DOHH2 (cell line): ENCODE measurements around the gene SHISA5.

Experiments used
- EZH2phosphoT487 ChIP-seq: fragments of 200-600 bp; sonication (generic); IDR thresholded peaks from 2 replicates; pipeline ENCODE4 v1.6.1; 2017; ENCODE audit warnings: borderline replicate concordance, mild to moderate bottlenecking, antibody characterized with exemption, low read length, moderate library complexity, mixed read lengths
- TF ChIP-seq, protein P1 (sequence below): fragments of 200-600 bp; sonication (generic); IDR thresholded peaks from one replicate; pipeline ENCODE4 v1.5.1; 2014; ENCODE audit warnings: antibody characterized with exemption, mild to moderate bottlenecking, low read depth, low read length; ENCODE audit not compliant: poor library complexity, severe bottlenecking

DNA sequence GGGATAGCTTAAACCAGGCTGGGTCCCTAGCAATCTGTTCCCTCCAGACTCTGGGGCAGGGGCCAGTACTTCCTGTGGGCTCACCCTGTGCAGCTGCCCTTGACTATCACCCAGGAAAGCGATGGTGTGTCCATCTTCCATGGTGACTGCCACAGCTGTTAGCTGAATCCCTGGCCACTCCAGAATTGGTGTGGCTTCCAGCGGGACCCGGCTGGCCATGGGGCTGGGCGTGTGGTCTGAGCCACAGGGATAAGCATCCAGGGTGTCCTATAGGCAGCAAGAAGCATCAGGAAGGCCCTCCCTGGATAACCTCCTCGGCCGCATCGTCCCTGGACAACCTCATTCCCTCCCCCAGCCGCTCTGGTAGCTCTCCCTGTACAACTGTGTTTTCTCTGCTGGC lies 81.3 kb downstream of the SHISA5 start:
- TF ChIP-seq, protein P1, sequence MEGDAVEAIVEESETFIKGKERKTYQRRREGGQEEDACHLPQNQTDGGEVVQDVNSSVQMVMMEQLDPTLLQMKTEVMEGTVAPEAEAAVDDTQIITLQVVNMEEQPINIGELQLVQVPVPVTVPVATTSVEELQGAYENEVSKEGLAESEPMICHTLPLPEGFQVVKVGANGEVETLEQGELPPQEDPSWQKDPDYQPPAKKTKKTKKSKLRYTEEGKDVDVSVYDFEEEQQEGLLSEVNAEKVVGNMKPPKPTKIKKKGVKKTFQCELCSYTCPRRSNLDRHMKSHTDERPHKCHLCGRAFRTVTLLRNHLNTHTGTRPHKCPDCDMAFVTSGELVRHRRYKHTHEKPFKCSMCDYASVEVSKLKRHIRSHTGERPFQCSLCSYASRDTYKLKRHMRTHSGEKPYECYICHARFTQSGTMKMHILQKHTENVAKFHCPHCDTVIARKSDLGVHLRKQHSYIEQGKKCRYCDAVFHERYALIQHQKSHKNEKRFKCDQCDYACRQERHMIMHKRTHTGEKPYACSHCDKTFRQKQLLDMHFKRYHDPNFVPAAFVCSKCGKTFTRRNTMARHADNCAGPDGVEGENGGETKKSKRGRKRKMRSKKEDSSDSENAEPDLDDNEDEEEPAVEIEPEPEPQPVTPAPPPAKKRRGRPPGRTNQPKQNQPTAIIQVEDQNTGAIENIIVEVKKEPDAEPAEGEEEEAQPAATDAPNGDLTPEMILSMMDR, result no peak
- no peak for TF ChIP-seq EZH2phosphoT487
